ENCODE measurements around the gene DGLUCY. TPM values are rescaled to one million over a fixed set of nuclear protein-coding genes. Genes with fewer than 3 reads are reported as not detected.
A peak's percentile ranks its signal among the peaks of the same experiment; 100 is the strongest.
"Not testable (repeated sequence)": the region's sequence is repeated elsewhere in the genome, so short reads cannot be mapped to it uniquely, and the experiment has no call there.

DGLUCY gene
- polyA plus RNA-seq, 2 donors, result 18.0 to 26.1 TPM

- Histone ChIP-seq H3K4me3 (ENCODE audit: low read depth in 1 of 2, low read length in 2 of 2) (no peak overlapping the region), H3K9me3 (ENCODE audit: control insufficient read depth in 2 of 2, insufficient read depth in 1 of 2, low read depth in 1 of 2, low read length in 1 of 2) (no peaks in the 10 kb centered on the region), H3K36me3 (ENCODE audit: control insufficient read depth in 2 of 2, insufficient read depth in 2 of 2, low read length in 1 of 2) (peaks cover 3 to 13% of the 10 kb centered on the region in 2 donors), H3K27me3 (ENCODE audit: control insufficient read depth in 1 of 2, insufficient read depth in 2 of 2, low read length in 2 of 2) (no peaks in the 10 kb centered on the region), H3K27ac (ENCODE audit: low read depth in 2 of 2, low read length in 1 of 2) (peak overlapping the region; percentile 27 to 66), H3K4me1 (ENCODE audit: control insufficient read depth in 2 of 2, insufficient read depth in 2 of 2, low read length in 1 of 2) (peaks cover 0 to 3% of the 10 kb centered on the region in 2 donors)
- WGBS, 2 donors, result 57 to 58% methylated on average over 9 of the region's 9 CpGs
Measured at GRCh38 chr14:91170504-91171121, 56.7 kb downstream of the DGLUCY start.

DNA sequence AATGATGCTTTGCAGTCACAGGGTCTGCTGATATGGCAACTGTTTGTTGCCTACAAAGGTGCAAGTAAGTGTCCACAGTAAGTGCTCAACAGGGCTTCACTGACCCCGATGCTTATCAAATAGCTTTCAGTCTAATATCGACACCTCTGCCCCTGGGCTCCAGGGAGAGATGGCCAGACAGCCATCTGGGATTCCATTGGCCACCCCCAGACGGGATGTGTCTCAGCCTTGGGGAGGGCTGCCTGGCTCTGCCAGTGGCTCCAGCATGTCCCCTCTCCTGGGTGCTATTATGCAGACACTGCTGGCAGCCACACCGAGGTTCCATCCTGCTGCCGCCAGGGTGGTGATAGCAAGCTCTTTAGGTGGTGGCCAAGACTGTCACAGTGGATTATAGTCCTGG, 57.4 kb downstream of the DGLUCY start:
- Histone ChIP-seq H3K4me3 (ENCODE audit: low read depth in 1 of 2, low read length in 2 of 2) (no peak overlapping the region), H3K27me3 (ENCODE audit: control insufficient read depth in 1 of 2, insufficient read depth in 2 of 2, low read length in 2 of 2) (no peaks in the 10 kb centered on the region), H3K27ac (ENCODE audit: low read depth in 2 of 2, low read length in 1 of 2) (peak overlapping the region in 1 of 2 donors; percentile 66), H3K36me3 (ENCODE audit: control insufficient read depth in 2 of 2, insufficient read depth in 2 of 2, low read length in 1 of 2) (peaks cover 3 to 13% of the 10 kb centered on the region in 2 donors), H3K9me3 (ENCODE audit: control insufficient read depth in 2 of 2, insufficient read depth in 1 of 2, low read depth in 1 of 2, low read length in 1 of 2) (no peaks in the 10 kb centered on the region), H3K4me1 (ENCODE audit: control insufficient read depth in 2 of 2, insufficient read depth in 2 of 2, low read length in 1 of 2) (peaks cover 0 to 3% of the 10 kb centered on the region in 2 donors)
- WGBS, 2 donors, result 74 to 76% methylated on average over 5 of the region's 5 CpGs

- Histone ChIP-seq H3K4me1 (ENCODE audit: control insufficient read depth in 2 of 2, insufficient read depth in 2 of 2, low read length in 1 of 2) (peaks cover 0 to 3% of the 10 kb centered on the region in 2 donors), H3K4me3 (ENCODE audit: low read depth in 1 of 2, low read length in 2 of 2) (no peak overlapping the region), H3K9me3 (ENCODE audit: control insufficient read depth in 2 of 2, insufficient read depth in 1 of 2, low read depth in 1 of 2, low read length in 1 of 2) (no peaks in the 10 kb centered on the region), H3K27me3 (ENCODE audit: control insufficient read depth in 1 of 2, insufficient read depth in 2 of 2, low read length in 2 of 2) (no peaks in the 10 kb centered on the region), H3K36me3 (ENCODE audit: control insufficient read depth in 2 of 2, insufficient read depth in 2 of 2, low read length in 1 of 2) (peaks cover 0 to 6% of the 10 kb centered on the region in 2 donors), H3K27ac (ENCODE audit: low read depth in 2 of 2, low read length in 1 of 2) (peak overlapping the region in 1 of 2 donors; percentile 25)
- 44 to 50% methylated on average over 10 of the region's 10 CpGs for WGBS, 2 donors
Measured at GRCh38 chr14:91173221-91173670, 59.4 kb downstream of the DGLUCY start.

GRCh38 chr14:91173904-91174303, 60.0 kb downstream of the DGLUCY start:
- Histone ChIP-seq H3K4me1 (ENCODE audit: control insufficient read depth in 2 of 2, insufficient read depth in 2 of 2, low read length in 1 of 2) (peaks cover 0 to 3% of the 10 kb centered on the region in 2 donors), H3K36me3 (ENCODE audit: control insufficient read depth in 2 of 2, insufficient read depth in 2 of 2, low read length in 1 of 2) (peaks cover 0 to 3% of the 10 kb centered on the region in 2 donors)
- WGBS, 2 donors, result 80 to 84% methylated on average over 4 of the region's 4 CpGs

DNA sequence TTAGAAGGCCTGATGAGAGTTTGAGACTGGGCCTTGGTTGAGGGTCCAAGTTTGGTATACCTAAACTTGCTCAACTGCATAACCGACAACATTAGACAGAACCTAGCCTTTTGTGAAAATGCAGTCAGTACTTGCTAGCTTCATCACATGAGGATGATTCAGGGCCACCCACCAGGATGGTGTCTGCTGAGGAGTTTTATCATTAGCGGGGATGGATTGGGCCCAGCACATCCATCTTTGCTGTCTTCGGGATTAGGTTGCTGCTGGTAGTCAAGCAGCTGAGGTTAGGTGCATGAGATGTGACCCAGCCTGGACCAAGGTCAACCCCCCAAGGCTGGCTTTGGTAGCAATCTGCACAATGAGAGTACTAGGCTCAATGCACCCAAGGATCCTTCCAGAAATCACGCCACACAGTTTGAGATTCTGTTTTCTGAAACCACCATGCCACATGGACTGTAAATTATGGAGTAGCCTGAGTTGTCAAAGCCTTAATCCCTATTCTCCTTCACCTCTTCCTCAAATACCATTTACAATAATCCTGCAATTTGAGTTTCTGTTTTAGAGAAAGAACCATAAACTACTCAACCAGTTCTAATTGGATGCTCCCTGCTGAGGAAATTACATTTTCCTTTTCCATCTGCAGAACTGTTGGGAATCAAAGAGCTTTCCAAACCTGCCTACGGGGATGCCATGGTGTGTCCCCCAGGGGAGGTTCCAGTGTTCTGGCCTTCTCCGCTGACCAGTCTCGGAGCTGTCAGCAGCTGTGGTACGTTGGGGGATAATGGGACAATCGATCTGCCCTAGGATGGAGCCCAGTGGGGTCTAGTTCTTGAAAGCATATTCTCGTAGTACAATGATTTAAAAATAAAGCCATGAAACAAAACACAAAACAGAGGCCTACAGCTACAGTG, 61.7 kb downstream of the DGLUCY start:
- no peaks in the 10 kb centered on the region for H3K9me3 ChIP-seq (ENCODE audit: control insufficient read depth in 2 of 2, insufficient read depth in 1 of 2, low read depth in 1 of 2, low read length in 1 of 2)
- H3K36me3 ChIP-seq (ENCODE audit: control insufficient read depth in 2 of 2, insufficient read depth in 2 of 2, low read length in 1 of 2), result peaks cover 0 to 3% of the 10 kb centered on the region in 2 donors
- no peak overlapping the region for H3K27ac ChIP-seq (ENCODE audit: low read depth in 2 of 2, low read length in 1 of 2)
- H3K4me1 ChIP-seq (ENCODE audit: control insufficient read depth in 2 of 2, insufficient read depth in 2 of 2, low read length in 1 of 2), result peaks cover 0 to 3% of the 10 kb centered on the region in 2 donors
- WGBS, 2 donors, result 90 to 92% methylated on average over 10 of the region's 10 CpGs
- H3K4me3 ChIP-seq (ENCODE audit: low read depth in 1 of 2, low read length in 2 of 2), result no peak overlapping the region
- H3K27me3 ChIP-seq (ENCODE audit: control insufficient read depth in 1 of 2, insufficient read depth in 2 of 2, low read length in 2 of 2), result no peaks in the 10 kb centered on the region

More at GRCh38 chr14:91173904-91174303, 60.0 kb downstream of the DGLUCY start:
- no peak overlapping the region for H3K27ac ChIP-seq (ENCODE audit: low read depth in 2 of 2, low read length in 1 of 2)
- H3K4me3 ChIP-seq (ENCODE audit: low read depth in 1 of 2, low read length in 2 of 2), result no peak overlapping the region
- H3K9me3 ChIP-seq (ENCODE audit: control insufficient read depth in 2 of 2, insufficient read depth in 1 of 2, low read depth in 1 of 2, low read length in 1 of 2), result no peaks in the 10 kb centered on the region
- H3K27me3 ChIP-seq (ENCODE audit: control insufficient read depth in 1 of 2, insufficient read depth in 2 of 2, low read length in 2 of 2), result no peaks in the 10 kb centered on the region

DNA sequence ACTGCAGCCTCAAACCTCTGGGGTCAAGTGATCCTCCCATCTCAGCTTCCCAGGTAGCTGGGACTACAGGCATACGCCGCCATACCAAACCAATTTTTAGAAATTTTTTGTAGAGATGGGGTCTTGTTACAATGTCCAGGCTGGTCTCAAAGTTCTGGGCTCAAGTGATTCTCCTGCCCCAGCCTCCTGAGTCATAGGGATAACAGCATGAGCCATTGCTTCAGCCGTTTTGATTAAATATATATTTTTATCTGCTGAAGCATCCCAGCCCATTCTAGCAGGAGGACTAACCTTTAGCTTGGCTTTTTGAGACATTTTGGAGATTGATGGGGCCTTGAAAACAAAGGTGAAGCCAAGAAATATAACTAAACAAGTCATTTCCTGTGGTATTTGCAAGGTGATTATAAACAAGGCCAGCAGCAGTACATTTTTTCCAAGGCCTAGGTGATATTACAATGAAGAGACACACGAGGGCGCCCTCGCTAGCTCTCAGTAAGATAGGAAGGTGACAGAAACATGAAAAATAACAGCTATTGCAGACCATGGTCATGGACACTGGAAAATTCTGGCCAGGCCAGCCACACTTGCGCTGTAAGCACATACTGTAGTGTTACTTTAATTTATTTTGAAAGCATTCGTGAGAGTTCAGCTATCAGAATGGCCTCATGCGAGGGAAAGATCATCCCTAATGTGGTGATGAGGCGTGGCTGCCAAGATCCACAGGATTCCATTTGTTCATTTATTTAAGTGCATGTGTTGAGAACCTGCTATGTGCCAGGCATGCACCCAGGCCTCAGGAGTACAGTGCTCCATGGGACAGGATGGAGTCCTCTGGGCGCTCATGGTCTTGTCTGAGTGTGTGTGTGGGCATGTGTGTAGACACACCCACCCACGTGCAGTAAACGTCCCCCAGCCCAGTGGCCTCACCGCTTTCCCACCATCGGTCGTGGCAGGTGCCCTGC, 63.5 kb downstream of the DGLUCY start:
- peaks cover 5% of the 10 kb centered on the region in 2 donors for H3K36me3 ChIP-seq (ENCODE audit: control insufficient read depth in 2 of 2, insufficient read depth in 2 of 2, low read length in 1 of 2)
- H3K27ac ChIP-seq (ENCODE audit: low read depth in 2 of 2, low read length in 1 of 2), result no peak overlapping the region

GRCh38 chr14:91180611-91181010, 66.7 kb downstream of the DGLUCY start:
- WGBS, 2 donors, result 80 to 83% methylated on average over 2 of the region's 2 CpGs
- H3K4me1 ChIP-seq (ENCODE audit: control insufficient read depth in 2 of 2, insufficient read depth in 2 of 2, low read length in 1 of 2), result no peaks in the 10 kb centered on the region
- no peak overlapping the region for H3K4me3 ChIP-seq (ENCODE audit: low read depth in 1 of 2, low read length in 2 of 2)
- no peaks in the 10 kb centered on the region for H3K27me3 ChIP-seq (ENCODE audit: control insufficient read depth in 1 of 2, insufficient read depth in 2 of 2, low read length in 2 of 2)
- no peak overlapping the region for H3K27ac ChIP-seq (ENCODE audit: low read depth in 2 of 2, low read length in 1 of 2)
- no peaks in the 10 kb centered on the region for H3K9me3 ChIP-seq (ENCODE audit: control insufficient read depth in 2 of 2, insufficient read depth in 1 of 2, low read depth in 1 of 2, low read length in 1 of 2)
- H3K36me3 ChIP-seq (ENCODE audit: control insufficient read depth in 2 of 2, insufficient read depth in 2 of 2, low read length in 1 of 2), result peaks cover 12 to 15% of the 10 kb centered on the region in 2 donors

More for the DNA sequence above, 63.5 kb downstream of the DGLUCY start:
- Histone ChIP-seq H3K27me3 (ENCODE audit: control insufficient read depth in 1 of 2, insufficient read depth in 2 of 2, low read length in 2 of 2) (no peaks in the 10 kb centered on the region), H3K4me1 (ENCODE audit: control insufficient read depth in 2 of 2, insufficient read depth in 2 of 2, low read length in 1 of 2) (no peaks in the 10 kb centered on the region), H3K4me3 (ENCODE audit: low read depth in 1 of 2, low read length in 2 of 2) (no peak overlapping the region), H3K9me3 (ENCODE audit: control insufficient read depth in 2 of 2, insufficient read depth in 1 of 2, low read depth in 1 of 2, low read length in 1 of 2) (no peaks in the 10 kb centered on the region)
- WGBS, 2 donors, result 69 to 71% methylated on average over 16 of the region's 16 CpGs

GRCh38 chr14:91182753-91183152, 68.9 kb downstream of the DGLUCY start:
- not testable (repeated sequence) for H3K27ac ChIP-seq (ENCODE audit: low read depth in 2 of 2, low read length in 1 of 2); H3K27me3 ChIP-seq (ENCODE audit: control insufficient read depth in 1 of 2, insufficient read depth in 2 of 2, low read length in 2 of 2); H3K4me3 ChIP-seq (ENCODE audit: low read depth in 1 of 2, low read length in 2 of 2); H3K9me3 ChIP-seq (ENCODE audit: control insufficient read depth in 2 of 2, insufficient read depth in 1 of 2, low read depth in 1 of 2, low read length in 1 of 2); H3K4me1 ChIP-seq (ENCODE audit: control insufficient read depth in 2 of 2, insufficient read depth in 2 of 2, low read length in 1 of 2)
- H3K36me3 ChIP-seq (ENCODE audit: control insufficient read depth in 2 of 2, insufficient read depth in 2 of 2, low read length in 1 of 2), result peaks cover 12 to 21% of the 10 kb centered on the region in 2 donors
- WGBS, 2 donors, result 95 to 98% methylated on average over 3 of the region's 3 CpGs

- no peak overlapping the region for H3K4me3 ChIP-seq (ENCODE audit: low read depth in 1 of 2, low read length in 2 of 2)
- no peaks in the 10 kb centered on the region for H3K27me3 ChIP-seq (ENCODE audit: control insufficient read depth in 1 of 2, insufficient read depth in 2 of 2, low read length in 2 of 2)
- no peaks in the 10 kb centered on the region for H3K9me3 ChIP-seq (ENCODE audit: control insufficient read depth in 2 of 2, insufficient read depth in 1 of 2, low read depth in 1 of 2, low read length in 1 of 2)
- H3K27ac ChIP-seq (ENCODE audit: low read depth in 2 of 2, low read length in 1 of 2), result no peak overlapping the region
- peaks cover 17 to 33% of the 10 kb centered on the region in 2 donors for H3K36me3 ChIP-seq (ENCODE audit: control insufficient read depth in 2 of 2, insufficient read depth in 2 of 2, low read length in 1 of 2)
- no peaks in the 10 kb centered on the region for H3K4me1 ChIP-seq (ENCODE audit: control insufficient read depth in 2 of 2, insufficient read depth in 2 of 2, low read length in 1 of 2)
Measured at GRCh38 chr14:91184559-91184958, 70.7 kb downstream of the DGLUCY start.
